ENCODE data around the gene STIL.

STIL gene

DNA sequence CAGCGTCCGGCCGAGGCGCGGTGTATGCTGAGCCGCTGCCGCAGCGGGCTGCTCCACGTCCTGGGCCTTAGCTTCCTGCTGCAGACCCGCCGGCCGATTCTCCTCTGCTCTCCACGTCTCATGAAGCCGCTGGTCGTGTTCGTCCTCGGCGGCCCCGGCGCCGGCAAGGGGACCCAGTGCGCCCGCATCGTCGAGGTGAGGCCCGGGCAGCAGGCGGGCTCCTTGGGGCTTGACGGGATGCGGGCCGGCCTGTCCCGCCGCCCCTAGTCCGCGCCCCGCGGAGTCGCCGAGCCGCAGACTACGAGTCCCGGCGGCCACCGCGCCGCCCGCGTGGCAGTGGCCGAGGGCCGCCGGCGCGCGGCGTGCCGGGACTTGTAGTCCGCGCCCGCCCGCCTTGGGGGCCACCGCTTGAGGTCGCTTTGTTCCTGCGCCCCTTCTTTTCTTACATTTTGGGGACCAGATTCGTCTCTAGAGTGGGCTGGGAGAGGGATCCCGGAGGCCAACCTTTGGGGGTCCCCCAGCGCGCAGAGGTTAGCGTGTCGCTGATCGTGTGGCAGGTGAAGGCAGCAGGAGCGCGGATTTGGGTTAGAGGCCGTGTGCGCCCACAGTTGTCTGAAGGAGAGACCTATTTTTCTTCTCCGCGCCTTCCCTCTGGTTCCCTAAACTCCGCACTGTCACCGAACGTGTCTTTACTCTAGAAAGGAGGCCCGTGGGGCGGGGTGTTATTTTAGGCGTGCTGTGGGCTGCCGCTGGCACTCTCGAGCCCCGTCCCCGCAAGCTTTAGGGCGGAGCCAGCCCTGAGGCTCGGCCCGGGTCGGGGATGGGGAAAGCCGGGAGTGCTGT lies 20.2 kb upstream of the STIL start:
- H3K27ac ChIP-seq, result peak overlapping the region; percentile 99
- peak; percentile 71 for DNase-seq
- TF ChIP-seq, protein P1, sequence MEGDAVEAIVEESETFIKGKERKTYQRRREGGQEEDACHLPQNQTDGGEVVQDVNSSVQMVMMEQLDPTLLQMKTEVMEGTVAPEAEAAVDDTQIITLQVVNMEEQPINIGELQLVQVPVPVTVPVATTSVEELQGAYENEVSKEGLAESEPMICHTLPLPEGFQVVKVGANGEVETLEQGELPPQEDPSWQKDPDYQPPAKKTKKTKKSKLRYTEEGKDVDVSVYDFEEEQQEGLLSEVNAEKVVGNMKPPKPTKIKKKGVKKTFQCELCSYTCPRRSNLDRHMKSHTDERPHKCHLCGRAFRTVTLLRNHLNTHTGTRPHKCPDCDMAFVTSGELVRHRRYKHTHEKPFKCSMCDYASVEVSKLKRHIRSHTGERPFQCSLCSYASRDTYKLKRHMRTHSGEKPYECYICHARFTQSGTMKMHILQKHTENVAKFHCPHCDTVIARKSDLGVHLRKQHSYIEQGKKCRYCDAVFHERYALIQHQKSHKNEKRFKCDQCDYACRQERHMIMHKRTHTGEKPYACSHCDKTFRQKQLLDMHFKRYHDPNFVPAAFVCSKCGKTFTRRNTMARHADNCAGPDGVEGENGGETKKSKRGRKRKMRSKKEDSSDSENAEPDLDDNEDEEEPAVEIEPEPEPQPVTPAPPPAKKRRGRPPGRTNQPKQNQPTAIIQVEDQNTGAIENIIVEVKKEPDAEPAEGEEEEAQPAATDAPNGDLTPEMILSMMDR (IDR thresholded peaks at IDR 0.05; ENCODE audit: low read depth, low read length), result no peak

DNA sequence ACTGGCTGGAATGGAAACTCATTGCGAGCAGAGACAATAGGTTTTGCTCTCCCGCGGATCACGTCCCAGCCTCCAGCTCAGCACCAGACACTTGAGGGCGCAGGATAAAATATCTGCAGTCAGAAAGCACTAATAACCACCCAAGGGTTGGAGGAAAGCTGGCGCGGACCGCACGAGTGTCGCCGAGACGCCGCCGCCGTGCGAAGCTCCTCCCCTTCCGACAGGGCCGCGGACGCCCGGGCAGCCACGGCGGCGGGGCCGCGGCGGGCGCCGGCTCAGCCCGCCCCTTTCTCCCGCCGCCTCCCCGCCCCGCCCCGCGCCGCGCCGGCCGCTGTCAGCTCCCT lies 19.6 kb upstream of the STIL start, which contains the start of gene CMPK1:
TSS of gene CMPK1 (plus strand) at position 213 of the 344 bp plus-strand sequence. CDS start 156 bp downstream, outside the sequence.
- peak; percentile 90 for DNase-seq
- H3K27ac ChIP-seq, result peak within 1 kb of the TSS; percentile 99
- TF ChIP-seq, protein P1 (IDR thresholded peaks at IDR 0.05; ENCODE audit: low read depth, low read length), result peak; percentile 17; the same call in 1 of the 2 replicates

More for the DNA sequence above, 20.2 kb upstream of the STIL start:
- peaks cover 11% of the 10 kb centered on the region for H3K36me3 ChIP-seq
- H3K4me3 ChIP-seq (ENCODE audit: low read depth, low read length), result peak overlapping the region; percentile 97
- H3K9me3 ChIP-seq (ENCODE audit: severe bottlenecking), result no peaks in the 10 kb centered on the region
- H3K27me3 ChIP-seq (ENCODE audit: insufficient read depth, low read depth, severe bottlenecking), result no peaks in the 10 kb centered on the region

DNA sequence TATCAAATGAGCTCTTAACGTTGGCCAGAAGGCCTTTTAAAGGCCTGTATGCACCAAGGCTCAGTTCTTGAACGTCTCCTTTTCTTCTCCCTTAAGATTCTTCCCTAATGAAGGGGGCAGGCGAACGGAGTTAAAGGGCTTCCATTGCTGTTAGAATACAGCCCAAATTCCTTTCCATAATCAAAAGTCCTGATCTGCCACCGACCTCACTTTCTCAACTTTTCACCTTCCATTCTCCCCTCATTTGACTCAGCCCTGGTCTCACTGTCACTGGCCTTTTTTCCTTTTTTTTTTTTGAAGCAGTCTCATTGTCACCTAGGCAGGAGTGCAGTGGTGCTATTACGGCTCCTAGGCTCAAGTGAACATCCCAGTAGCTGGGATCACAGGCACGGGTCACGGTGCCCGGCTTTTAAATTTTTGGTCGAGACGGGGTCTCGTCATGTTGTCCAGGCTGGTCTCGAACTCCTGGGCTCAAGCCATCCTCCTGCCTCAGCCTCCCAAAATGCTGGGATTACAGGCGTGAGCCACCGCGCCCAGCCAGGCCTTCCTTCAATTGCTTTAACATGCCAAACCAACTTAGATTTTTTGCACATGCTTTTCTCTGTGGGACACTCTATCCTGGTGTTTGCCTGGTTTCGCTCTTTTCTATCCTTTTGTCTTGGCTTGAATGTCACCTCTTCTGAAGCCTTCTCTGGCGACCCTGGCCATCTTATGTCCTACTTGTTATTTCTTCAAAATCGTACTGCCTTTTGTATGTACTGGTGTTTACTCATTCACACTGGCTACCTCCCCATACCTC lies 19.0 kb upstream of the STIL start:
- Histone ChIP-seq H3K9me3 (ENCODE audit: severe bottlenecking) (no peaks in the 10 kb centered on the region), H3K36me3 (peaks cover 9% of the 10 kb centered on the region), H3K27ac (peak overlapping the region; percentile 99), H3K4me3 (ENCODE audit: low read depth, low read length) (peak overlapping the region; percentile 97), H3K27me3 (ENCODE audit: insufficient read depth, low read depth, severe bottlenecking) (no peaks in the 10 kb centered on the region)
- TF ChIP-seq, protein P1 (IDR thresholded peaks at IDR 0.05; ENCODE audit: low read depth, low read length), result no peak
- no peak for DNase-seq

More for the DNA sequence above, 19.6 kb upstream of the STIL start, which contains the start of gene CMPK1:
- Histone ChIP-seq H3K27me3 (ENCODE audit: insufficient read depth, low read depth, severe bottlenecking) (no peaks in the 10 kb centered on the region), H3K36me3 (peaks cover 9% of the 10 kb centered on the region), H3K9me3 (ENCODE audit: severe bottlenecking) (no peaks in the 10 kb centered on the region), H3K4me3 (ENCODE audit: low read depth, low read length) (peak within 1 kb of the TSS; percentile 97)

DNA sequence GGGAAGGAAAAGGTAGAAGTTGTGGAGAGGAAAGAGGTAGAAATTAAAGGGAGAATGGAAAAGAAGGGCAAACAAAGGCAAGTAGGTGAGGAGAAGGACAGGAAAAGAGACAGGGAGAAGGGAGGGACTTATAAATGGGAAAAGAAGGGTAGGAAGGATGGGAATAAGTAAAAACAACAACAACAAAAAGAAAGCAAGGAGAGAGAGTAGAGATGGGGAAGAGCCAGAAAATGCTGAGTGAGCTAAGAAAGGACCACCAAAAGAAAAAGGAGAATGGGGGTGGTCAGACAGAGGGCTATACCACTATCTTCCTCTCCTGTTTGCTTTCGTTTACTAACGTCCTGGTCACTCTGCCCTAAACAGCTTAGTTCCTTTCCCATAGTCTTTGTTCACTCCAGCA lies 17.9 kb upstream of the STIL start:
- no peaks in the 10 kb centered on the region for H3K27me3 ChIP-seq (ENCODE audit: insufficient read depth, low read depth, severe bottlenecking)
- H3K4me3 ChIP-seq (ENCODE audit: low read depth, low read length), result no peak overlapping the region
- no peak overlapping the region for H3K27ac ChIP-seq
- TF ChIP-seq, protein P1 (IDR thresholded peaks at IDR 0.05; ENCODE audit: low read depth, low read length), result no peak
- no peak for DNase-seq
- no peaks in the 10 kb centered on the region for H3K9me3 ChIP-seq (ENCODE audit: severe bottlenecking)
- peaks cover 8% of the 10 kb centered on the region for H3K36me3 ChIP-seq

DNA sequence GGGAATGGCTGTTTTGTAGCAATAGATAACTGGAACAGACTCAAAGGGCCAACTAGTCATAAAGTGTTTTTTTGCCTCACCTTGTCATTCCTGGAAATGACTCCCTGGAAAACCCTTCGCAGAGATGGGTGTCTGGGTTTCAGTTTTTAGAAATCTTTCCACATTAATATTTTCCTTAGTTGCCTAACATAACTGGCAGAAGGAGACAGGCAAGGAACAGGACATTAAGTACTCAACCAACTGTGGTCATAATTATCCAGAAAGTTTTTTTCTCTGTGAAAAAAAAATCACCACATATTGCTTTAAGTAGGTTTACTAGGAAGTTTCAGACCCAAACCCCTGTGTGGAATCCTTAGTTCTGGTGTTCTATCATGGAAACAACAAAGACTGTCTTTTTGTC lies 16.3 kb upstream of the STIL start:
- no peaks in the 10 kb centered on the region for H3K27me3 ChIP-seq (ENCODE audit: insufficient read depth, low read depth, severe bottlenecking)
- H3K4me3 ChIP-seq (ENCODE audit: low read depth, low read length), result no peak overlapping the region
- TF ChIP-seq, protein P1 (IDR thresholded peaks at IDR 0.05; ENCODE audit: low read depth, low read length), result no peak
- H3K36me3 ChIP-seq, result no peaks in the 10 kb centered on the region
- no peak for DNase-seq
- no peaks in the 10 kb centered on the region for H3K9me3 ChIP-seq (ENCODE audit: severe bottlenecking)
- no peak overlapping the region for H3K27ac ChIP-seq
